ENCODE data around the gene RGS4.

- TF ChIP-seq CTCF (IDR thresholded peaks at IDR 0.05) (no peak), EP300 (IDR thresholded peaks at IDR 0.05) (no peak), POLR2AphosphoS5 (IDR thresholded peaks at IDR 0.05) (peak; percentile 21 to 79 (median 71)), POLR2A (IDR thresholded peaks at IDR 0.05) (no peak)
Measured at GRCh38 chr1:163104385-163105099, 35.4 kb downstream of the RGS4 start.
